Peyer's patch (tissue), 4 donors: ENCODE results near the gene RGL1. TPM values are rescaled to one million over a fixed set of nuclear protein-coding genes. Genes with fewer than 3 reads are reported as not detected.
"Not testable (repeated sequence)": the region's sequence is repeated elsewhere in the genome, so short reads cannot be mapped to it uniquely, and the experiment has no call there.

Experiments
- DNase-seq, 3 donors: peaks; one replicate each; pipeline ENCODE4 v3.0.0-alpha.2; 2017 to 2019
- H3K27ac ChIP-seq, 4 donors: fragments of 200-600 bp; sonication (generic); one replicate each; pipeline ENCODE4 v1.5.1; 2016 to 2019
- H3K27me3 ChIP-seq, 2 donors: fragments of 200-600 bp; sonication (generic); one replicate each; pipeline ENCODE4 v1.5.1; 2019
- H3K36me3 ChIP-seq, 3 donors: fragments of 200-600 bp; sonication (generic); one replicate each; pipeline ENCODE4 v1.5.1; 2016 to 2019
- H3K4me1 ChIP-seq, 4 donors: fragments of 200-600 bp; sonication (generic); one replicate each; pipeline ENCODE4 v1.5.1; 2016 to 2019
- H3K4me3 ChIP-seq, 4 donors: fragments of 200-600 bp; sonication (generic); 1 replicate in 3 of 4; 2 replicates in 1 of 4; pipeline ENCODE4 v1.5.1; 2016 to 2019; ENCODE audit warnings: mild to moderate bottlenecking in 1 of 4
- H3K9me3 ChIP-seq, 4 donors: fragments of 200-600 bp; sonication (generic); one replicate each; pipeline ENCODE4 v1.5.1; 2016 to 2019; ENCODE audit warnings: mild to moderate bottlenecking in 1 of 4
- POLR2A ChIP-seq, 2 donors: fragments of 450-650 bp; IDR thresholded peaks; one replicate each; pipeline ENCODE4 v1.5.1; 2017; ENCODE audit warnings: antibody characterized with exemption in 2 of 2, mild to moderate bottlenecking in 2 of 2, moderate library complexity in 2 of 2
- total RNA-seq, 4 donors: library from RNA; depleted of rRNA; stranded (reverse); fragments of >200 nt; gene quantifications; one replicate each; pipeline ENCODE4 v1.1.0, GENCODE V29; 2016
- TF ChIP-seq, protein P1 (sequence below), 6 experiments: fragments of 450-650 bp in 4 of 6; fragments of 200-600 bp in 2 of 6; sonication (generic) in 1 of 6; IDR thresholded peaks; one replicate each; pipeline ENCODE4 v1.5.1; 2017 to 2019; ENCODE audit warnings: antibody characterized with exemption in 6 of 6, mild to moderate bottlenecking in 3 of 6, moderate library complexity in 1 of 6

RGL1 gene
- total RNA-seq, 4 donors from 2014 or later, result 8.9 to 32.2 (median 13.2) TPM

DNA sequence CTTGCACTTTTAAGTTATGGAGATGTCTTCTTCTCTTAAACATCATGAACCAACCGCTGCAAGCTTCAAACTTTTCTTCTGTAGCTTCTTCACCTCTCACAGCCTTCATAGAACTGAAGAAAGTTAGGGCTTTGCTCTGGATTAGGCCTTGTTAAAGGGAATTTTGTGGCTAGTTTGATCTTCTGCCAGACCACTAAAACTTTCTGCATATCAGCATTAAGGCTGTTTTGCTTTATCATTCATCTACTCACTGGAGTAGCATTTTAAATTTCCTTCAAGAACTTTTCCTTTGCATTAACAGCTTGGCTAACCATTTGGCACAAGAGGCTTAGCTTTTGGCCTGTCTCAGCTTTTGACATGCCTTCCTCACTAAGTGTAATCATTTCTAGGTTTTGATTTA is 43.0 kb upstream of the RGL1 start:
- Histone ChIP-seq H3K27me3 (no peaks in the 10 kb centered on the region), H3K4me1 (no peaks in the 10 kb centered on the region), H3K36me3 (no peaks in the 10 kb centered on the region), H3K4me3 (no peak overlapping the region), H3K9me3 (peaks cover 0 to 11% (median 0%) of the 10 kb centered on the region in 4 donors), H3K27ac (no peak overlapping the region)
- no peak for DNase-seq
- no peak for TF ChIP-seq POLR2A (IDR thresholded peaks at IDR 0.05)
- TF ChIP-seq, protein P1, sequence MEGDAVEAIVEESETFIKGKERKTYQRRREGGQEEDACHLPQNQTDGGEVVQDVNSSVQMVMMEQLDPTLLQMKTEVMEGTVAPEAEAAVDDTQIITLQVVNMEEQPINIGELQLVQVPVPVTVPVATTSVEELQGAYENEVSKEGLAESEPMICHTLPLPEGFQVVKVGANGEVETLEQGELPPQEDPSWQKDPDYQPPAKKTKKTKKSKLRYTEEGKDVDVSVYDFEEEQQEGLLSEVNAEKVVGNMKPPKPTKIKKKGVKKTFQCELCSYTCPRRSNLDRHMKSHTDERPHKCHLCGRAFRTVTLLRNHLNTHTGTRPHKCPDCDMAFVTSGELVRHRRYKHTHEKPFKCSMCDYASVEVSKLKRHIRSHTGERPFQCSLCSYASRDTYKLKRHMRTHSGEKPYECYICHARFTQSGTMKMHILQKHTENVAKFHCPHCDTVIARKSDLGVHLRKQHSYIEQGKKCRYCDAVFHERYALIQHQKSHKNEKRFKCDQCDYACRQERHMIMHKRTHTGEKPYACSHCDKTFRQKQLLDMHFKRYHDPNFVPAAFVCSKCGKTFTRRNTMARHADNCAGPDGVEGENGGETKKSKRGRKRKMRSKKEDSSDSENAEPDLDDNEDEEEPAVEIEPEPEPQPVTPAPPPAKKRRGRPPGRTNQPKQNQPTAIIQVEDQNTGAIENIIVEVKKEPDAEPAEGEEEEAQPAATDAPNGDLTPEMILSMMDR (IDR thresholded peaks at IDR 0.05), result no peak

DNA sequence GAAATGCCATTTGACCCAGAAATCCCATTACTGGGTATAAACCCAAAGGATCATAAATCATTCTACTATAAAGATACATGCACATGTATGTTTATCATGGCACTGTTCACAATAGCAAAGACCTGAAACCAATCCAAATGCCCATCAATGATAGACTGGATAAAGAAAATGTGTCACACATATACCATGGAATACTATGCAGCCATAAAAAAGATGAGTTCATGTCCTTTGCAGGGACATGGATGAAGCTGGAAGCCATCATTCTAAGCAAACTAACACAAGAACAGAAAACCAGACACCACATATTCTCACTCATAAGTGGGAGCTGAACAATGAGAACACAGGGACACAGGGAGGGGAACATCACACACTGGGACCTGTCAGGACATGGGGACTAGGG is 42.1 kb upstream of the RGL1 start:
- peaks cover 0 to 11% (median 0%) of the 10 kb centered on the region in 4 donors for H3K9me3 ChIP-seq
- H3K27me3 ChIP-seq, H3K4me1 ChIP-seq, H3K4me3 ChIP-seq, H3K27ac ChIP-seq, H3K36me3 ChIP-seq, DNase-seq: not testable (repeated sequence)

DNA sequence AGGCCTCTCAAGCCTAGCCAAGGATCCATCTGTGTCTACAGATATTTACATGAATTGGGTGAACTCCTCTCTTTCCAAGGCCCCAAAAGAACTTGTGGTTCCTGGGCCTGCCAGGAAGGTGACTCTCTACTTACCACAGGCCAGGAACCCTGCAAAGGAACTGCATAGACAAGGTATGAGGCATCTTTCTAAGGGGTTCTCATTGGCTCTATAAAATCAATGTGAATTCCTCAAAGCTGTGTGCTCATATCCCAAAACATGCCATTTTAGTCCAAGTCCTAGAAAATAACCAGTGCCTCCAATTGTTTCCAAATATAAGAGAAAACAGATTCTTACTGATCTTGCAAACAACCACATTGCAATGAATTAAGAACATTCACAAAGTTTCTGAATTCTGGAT is 39.9 kb upstream of the RGL1 start:
- no peak for DNase-seq
- Histone ChIP-seq H3K9me3 (peaks cover 0 to 11% (median 0%) of the 10 kb centered on the region in 4 donors), H3K4me1 (no peaks in the 10 kb centered on the region), H3K27ac (no peak overlapping the region), H3K27me3 (no peaks in the 10 kb centered on the region), H3K36me3 (no peaks in the 10 kb centered on the region), H3K4me3 (no peak overlapping the region)
- no peak for TF ChIP-seq POLR2A (IDR thresholded peaks at IDR 0.05)
- TF ChIP-seq, protein P1 (IDR thresholded peaks at IDR 0.05), result no peak

DNA sequence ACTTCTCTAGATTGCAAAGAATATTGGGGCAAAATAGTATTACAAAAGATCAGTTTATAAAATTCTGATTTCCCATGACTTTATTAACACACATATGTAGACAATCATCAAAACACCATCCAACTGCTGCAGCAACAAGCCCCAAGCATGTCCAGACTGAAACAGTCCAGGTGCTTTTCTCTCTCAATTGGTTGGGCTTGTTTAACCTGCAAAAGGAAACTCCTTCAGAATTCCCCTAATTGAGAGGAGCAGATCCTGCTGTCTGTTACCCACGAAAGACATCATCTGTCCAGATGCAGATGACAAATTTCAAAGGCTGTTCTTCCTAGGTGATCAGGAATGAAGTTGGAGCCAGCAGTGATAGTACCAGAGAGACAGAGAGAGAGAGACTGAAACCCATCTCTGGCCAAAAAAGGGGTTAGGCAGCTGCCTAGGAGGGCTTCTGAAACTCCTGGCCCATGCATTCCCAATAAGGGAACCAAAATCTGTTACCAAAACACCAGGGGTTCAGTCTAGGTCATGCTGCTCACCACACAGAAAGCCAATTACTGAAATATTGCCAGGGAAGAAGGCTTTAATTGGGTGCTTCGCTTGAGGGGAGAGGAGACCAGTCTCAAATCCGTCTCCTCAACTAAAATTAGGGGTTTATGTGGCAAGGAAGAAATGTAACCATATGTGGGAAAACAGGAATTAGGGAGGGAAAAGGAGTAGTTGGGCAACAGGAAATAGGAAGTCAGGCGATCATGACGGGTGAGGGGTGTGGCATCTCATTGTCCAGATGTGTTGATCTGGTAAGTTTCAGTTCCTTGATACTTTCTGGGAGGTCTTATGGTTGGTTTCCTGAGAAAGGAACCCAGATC is 34.7 kb upstream of the RGL1 start:
- Histone ChIP-seq H3K27ac (no peak overlapping the region), H3K36me3 (no peaks in the 10 kb centered on the region), H3K9me3 (no peaks in the 10 kb centered on the region), H3K27me3 (no peaks in the 10 kb centered on the region), H3K4me3 (no peak overlapping the region), H3K4me1 (no peaks in the 10 kb centered on the region)
- DNase-seq, result no peak
- TF ChIP-seq, protein P1 (IDR thresholded peaks at IDR 0.05), result no peak
- no peak for TF ChIP-seq POLR2A (IDR thresholded peaks at IDR 0.05)

DNA sequence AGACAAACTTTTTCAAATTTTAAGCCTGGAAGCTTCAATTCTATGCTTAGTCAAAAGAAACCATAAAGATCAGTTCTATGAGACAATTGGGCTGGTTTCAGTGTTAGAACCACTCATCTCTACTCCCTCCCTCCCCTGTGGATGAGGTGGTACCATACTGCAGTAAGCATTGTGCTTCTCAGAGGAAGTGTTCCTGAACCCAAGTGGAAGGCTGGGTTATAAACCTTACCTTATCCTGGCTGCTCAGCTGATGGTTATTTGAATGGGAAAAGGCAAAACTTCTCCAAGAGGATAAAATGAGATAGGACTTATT is 34.1 kb upstream of the RGL1 start:
- Histone ChIP-seq H3K27ac (no peak overlapping the region), H3K9me3 (no peaks in the 10 kb centered on the region), H3K4me3 (no peak overlapping the region), H3K27me3 (no peaks in the 10 kb centered on the region), H3K36me3 (no peaks in the 10 kb centered on the region), H3K4me1 (no peaks in the 10 kb centered on the region)
- DNase-seq, result no peak
- no peak for TF ChIP-seq POLR2A (IDR thresholded peaks at IDR 0.05)
- TF ChIP-seq, protein P1 (IDR thresholded peaks at IDR 0.05), result no peak

DNA sequence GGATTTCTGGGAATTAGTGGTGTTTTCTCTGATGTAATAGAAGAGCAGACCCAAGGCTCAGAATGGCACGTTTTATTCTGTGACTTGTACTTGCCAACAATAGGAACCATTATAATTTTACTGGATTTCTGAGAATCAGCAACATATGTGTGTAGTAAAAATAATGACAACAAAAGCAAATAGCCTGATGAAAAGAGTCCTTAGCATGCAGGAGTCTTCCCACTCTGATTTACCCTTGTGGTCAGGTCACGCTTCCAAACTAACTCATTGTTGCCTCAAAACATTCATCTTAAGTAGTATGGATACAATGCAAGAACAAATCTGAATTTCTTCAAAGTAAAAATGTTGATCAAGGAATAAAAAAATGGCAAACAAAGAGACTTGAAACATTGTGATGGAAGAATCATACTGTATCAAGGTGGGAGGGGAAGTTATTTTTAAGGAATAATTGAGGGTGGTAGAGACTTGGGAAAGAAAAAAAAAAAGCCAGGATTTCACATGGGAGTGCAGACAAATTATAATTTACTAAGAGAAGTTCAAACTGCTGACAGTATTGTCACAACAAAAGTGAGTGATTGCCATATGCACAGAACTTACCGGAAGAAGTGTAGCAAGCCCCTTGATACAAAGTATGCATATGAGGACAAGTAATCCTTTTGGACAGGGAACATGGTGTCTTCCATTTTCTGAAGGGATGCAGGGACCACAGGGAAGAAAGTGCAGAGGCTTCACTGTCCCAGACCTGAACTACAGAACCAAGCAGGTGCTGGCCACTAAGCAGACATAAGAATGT is 31.2 kb upstream of the RGL1 start:
- no peak overlapping the region for H3K4me3 ChIP-seq

More for the DNA sequence above, 31.2 kb upstream of the RGL1 start:
- H3K36me3 ChIP-seq, result no peaks in the 10 kb centered on the region
- H3K4me1 ChIP-seq, result no peaks in the 10 kb centered on the region
- no peak overlapping the region for H3K27ac ChIP-seq
- TF ChIP-seq, protein P1 (IDR thresholded peaks at IDR 0.05), result no peak
- no peaks in the 10 kb centered on the region for H3K27me3 ChIP-seq
- no peak for DNase-seq
- no peaks in the 10 kb centered on the region for H3K9me3 ChIP-seq
